ENCODE measurements around the gene GCN1. TPM values are rescaled to one million over a fixed set of nuclear protein-coding genes. Genes with fewer than 3 reads are reported as not detected.

Gene GCN1
- polyA plus RNA-seq, 1 experiment, result 59.7 TPM

GRCh38 chr12:120225852-120226640 lies 31.5 kb upstream of the GCN1 start:
- no peak overlapping the region for H3K4me3 ChIP-seq (ENCODE audit: low read depth, low read length)
- peaks cover 31% of the 10 kb centered on the region for H3K36me3 ChIP-seq (ENCODE audit: control insufficient read depth, insufficient read depth, low read length)
- CTCF ChIA-PET, result interaction anchor here (1.1 to 11.4 kb wide), 5 partner anchors 9 to 65 kb away, joined by 4 to 482 read pairs (median 46); partner anchors contain the start of genes PXN, RNU4-1, RNU4-2 and RPLP0
- TF ChIP-seq, protein P1, sequence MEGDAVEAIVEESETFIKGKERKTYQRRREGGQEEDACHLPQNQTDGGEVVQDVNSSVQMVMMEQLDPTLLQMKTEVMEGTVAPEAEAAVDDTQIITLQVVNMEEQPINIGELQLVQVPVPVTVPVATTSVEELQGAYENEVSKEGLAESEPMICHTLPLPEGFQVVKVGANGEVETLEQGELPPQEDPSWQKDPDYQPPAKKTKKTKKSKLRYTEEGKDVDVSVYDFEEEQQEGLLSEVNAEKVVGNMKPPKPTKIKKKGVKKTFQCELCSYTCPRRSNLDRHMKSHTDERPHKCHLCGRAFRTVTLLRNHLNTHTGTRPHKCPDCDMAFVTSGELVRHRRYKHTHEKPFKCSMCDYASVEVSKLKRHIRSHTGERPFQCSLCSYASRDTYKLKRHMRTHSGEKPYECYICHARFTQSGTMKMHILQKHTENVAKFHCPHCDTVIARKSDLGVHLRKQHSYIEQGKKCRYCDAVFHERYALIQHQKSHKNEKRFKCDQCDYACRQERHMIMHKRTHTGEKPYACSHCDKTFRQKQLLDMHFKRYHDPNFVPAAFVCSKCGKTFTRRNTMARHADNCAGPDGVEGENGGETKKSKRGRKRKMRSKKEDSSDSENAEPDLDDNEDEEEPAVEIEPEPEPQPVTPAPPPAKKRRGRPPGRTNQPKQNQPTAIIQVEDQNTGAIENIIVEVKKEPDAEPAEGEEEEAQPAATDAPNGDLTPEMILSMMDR (IDR thresholded peaks at IDR 0.05; ENCODE audit: insufficient read depth, low read depth, low read length), result 0 out of 2 replicates have a peak, but pooled peaks have one; percentile 7
- no peak for DNase-seq (ENCODE audit: low read depth)
- H3K27me3 ChIP-seq (ENCODE audit: control insufficient read depth, insufficient read depth, low read length), result no peaks in the 10 kb centered on the region
- POLR2A ChIA-PET, result interaction anchor here (0.6 to 1.2 kb wide), 2 partner anchors 57 to 65 kb away, joined by 4 to 6 read pairs; no protein-coding TSS in a partner anchor

GRCh38 chr12:120225200-120225558 lies 30.7 kb upstream of the GCN1 start:
- Histone ChIP-seq H3K36me3 (ENCODE audit: control insufficient read depth, insufficient read depth, low read length) (peaks cover 39% of the 10 kb centered on the region), H3K4me3 (ENCODE audit: low read depth, low read length) (no peak overlapping the region), H3K27me3 (ENCODE audit: control insufficient read depth, insufficient read depth, low read length) (no peaks in the 10 kb centered on the region)
- TF ChIP-seq, protein P1 (IDR thresholded peaks at IDR 0.05; ENCODE audit: insufficient read depth, low read depth, low read length), result no peak
- CTCF ChIA-PET, result interaction anchor here (1.1 to 11.4 kb wide), 5 partner anchors 9 to 77 kb away, joined by 4 to 482 read pairs (median 4); partner anchors contain the start of genes PXN, RPLP0 and SIRT4
- POLR2A ChIA-PET, result interaction anchor here (1.2 kb wide), 1 partner anchor 66 kb away, joined by 4 read pairs; no protein-coding TSS in a partner anchor
- no peak for DNase-seq (ENCODE audit: low read depth)

- H3K4me3 ChIP-seq (ENCODE audit: low read depth, low read length), result no peak overlapping the region
- ChIA-PET POLR2A (interaction anchor here (1.2 kb wide), 1 partner anchor 67 kb away, joined by 4 read pairs; no protein-coding TSS in a partner anchor), CTCF (interaction anchor here (0.7 to 11.4 kb wide), 6 partner anchors 8 to 78 kb away, joined by 3 to 482 read pairs (median 4); partner anchors contain the start of genes PXN, RPLP0 and SIRT4)
- TF ChIP-seq, protein P1 (IDR thresholded peaks at IDR 0.05; ENCODE audit: insufficient read depth, low read depth, low read length), result no peak
- no peaks in the 10 kb centered on the region for H3K27me3 ChIP-seq (ENCODE audit: control insufficient read depth, insufficient read depth, low read length)
- DNase-seq (ENCODE audit: low read depth), result no peak
- peaks cover 41% of the 10 kb centered on the region for H3K36me3 ChIP-seq (ENCODE audit: control insufficient read depth, insufficient read depth, low read length)
Measured at GRCh38 chr12:120224304-120225199, 30.0 kb upstream of the GCN1 start.

- DNase-seq (ENCODE audit: low read depth), result no peak
- TF ChIP-seq, protein P1 (IDR thresholded peaks at IDR 0.05; ENCODE audit: insufficient read depth, low read depth, low read length), result no peak
- POLR2A ChIA-PET, result no interaction called here
- no peaks in the 10 kb centered on the region for H3K27me3 ChIP-seq (ENCODE audit: control insufficient read depth, insufficient read depth, low read length)
- peaks cover 43% of the 10 kb centered on the region for H3K36me3 ChIP-seq (ENCODE audit: control insufficient read depth, insufficient read depth, low read length)
- no peak overlapping the region for H3K4me3 ChIP-seq (ENCODE audit: low read depth, low read length)
- CTCF ChIA-PET, result interaction anchor here (0.7 to 11.4 kb wide), 4 partner anchors 9 to 40 kb away, joined by 3 to 482 read pairs (median 40); partner anchors contain the start of genes PXN and RPLP0
Measured at GRCh38 chr12:120223458-120224303, 29.2 kb upstream of the GCN1 start.

All from BJ (cell line).